A549 (cell line): ENCODE data around the gene MRPL46.

Experiments used
- CTCF ChIP-seq: fragments of >200 bp; sonication (Bioruptor Twin); formaldehyde crosslinking; IDR thresholded peaks from 3 replicates; pipeline ENCODE4 v1.5.1; 2016
- FOSL2 ChIP-seq, 2 experiments: fragments of 450-650 bp in 1 of 2; fragments of >200 bp in 1 of 2; sonication (Bioruptor Twin) in 1 of 2; formaldehyde crosslinking; IDR thresholded peaks; 2 replicates each; pipeline versions ENCODE4 v1.5.0 to v1.6.1; 2016 to 2020; ENCODE audit warnings: mild to moderate bottlenecking in 1 of 2, moderate library complexity in 1 of 2
- JUN ChIP-seq, 2 experiments: fragments of >200 bp; sonication (Bioruptor Twin); formaldehyde crosslinking; IDR thresholded peaks; 2 replicates in 1 of 2; 3 replicates in 1 of 2; pipeline ENCODE4 v1.6.1; 2016 to 2017
- KDM1A ChIP-seq: fragments of 200-600 bp; sonication (generic); IDR thresholded peaks from 2 replicates; pipeline ENCODE4 v1.6.1; 2016; ENCODE audit warnings: low read depth, mild to moderate bottlenecking
- TF ChIP-seq, protein P1 (sequence below): IDR thresholded peaks from 2 replicates; pipeline ENCODE4 v1.6.1; 2012

GRCh38 chr15:88440021-88440420 lies 27.2 kb downstream of the MRPL46 start:
- TF ChIP-seq CTCF (no peak), KDM1A (no peak), JUN (IDR thresholded peaks at IDR 0.05) (no peak), FOSL2 (IDR thresholded peaks at IDR 0.05) (no peak), FOSL2 (CRISPR knock-in tag; IDR thresholded peaks at IDR 0.05) (no peak)
- TF ChIP-seq, protein P1, sequence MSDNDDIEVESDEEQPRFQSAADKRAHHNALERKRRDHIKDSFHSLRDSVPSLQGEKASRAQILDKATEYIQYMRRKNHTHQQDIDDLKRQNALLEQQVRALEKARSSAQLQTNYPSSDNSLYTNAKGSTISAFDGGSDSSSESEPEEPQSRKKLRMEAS: no peak
